ENCODE data around the gene DLG2.

DLG2 gene

GRCh38 chr11:84763931-84764330, 863.2 kb downstream of the DLG2 start:
- no peak for DNase-seq (ENCODE audit: low spot score)

- no peak for DNase-seq (ENCODE audit: low spot score)
Measured at GRCh38 chr11:84757711-84758110, 869.4 kb downstream of the DLG2 start.

DNA sequence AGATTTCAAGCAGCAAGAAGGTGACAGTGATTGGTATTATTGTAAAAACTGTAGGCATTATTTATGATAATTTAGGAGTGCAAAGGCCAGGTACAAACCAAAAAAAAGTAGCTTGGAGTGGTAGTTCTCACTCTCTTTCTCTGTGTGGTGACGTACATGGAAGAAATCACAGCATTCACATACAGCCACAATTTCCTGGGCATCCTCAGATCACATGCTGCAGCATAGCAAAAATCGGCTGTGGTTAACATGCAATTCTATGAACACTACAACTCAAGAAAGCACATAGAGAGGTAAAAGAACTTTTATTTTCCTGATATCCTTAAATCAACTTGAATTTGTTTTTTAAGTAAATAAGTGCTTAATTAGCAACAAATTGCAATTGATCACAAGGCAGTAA, 875.8 kb downstream of the DLG2 start:
- DNase-seq (ENCODE audit: low spot score): no peak

DNA sequence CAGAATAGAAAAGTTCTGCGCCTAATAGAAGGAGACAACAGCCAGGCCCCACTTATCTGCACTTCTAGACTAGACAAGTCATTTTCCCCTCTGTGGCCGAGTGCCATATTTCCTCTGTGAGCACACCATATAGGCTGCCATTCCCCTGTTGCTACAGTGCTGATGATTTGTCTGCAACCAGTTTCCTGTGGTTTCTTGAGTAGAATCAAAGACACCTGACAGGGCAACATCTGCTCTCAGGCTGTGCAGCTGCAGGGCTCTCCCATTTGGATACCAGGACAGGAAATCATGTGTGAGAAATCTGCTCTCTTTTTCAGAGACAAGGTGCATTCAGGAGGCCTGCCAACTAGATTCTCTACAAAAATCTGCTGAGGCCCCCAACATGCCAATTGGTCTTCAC, 879.3 kb downstream of the DLG2 start:
- DNase-seq (ENCODE audit: low spot score): no peak

GRCh38 chr11:84740050-84740449, 887.1 kb downstream of the DLG2 start:
- DNase-seq (ENCODE audit: low spot score): no peak

DNA sequence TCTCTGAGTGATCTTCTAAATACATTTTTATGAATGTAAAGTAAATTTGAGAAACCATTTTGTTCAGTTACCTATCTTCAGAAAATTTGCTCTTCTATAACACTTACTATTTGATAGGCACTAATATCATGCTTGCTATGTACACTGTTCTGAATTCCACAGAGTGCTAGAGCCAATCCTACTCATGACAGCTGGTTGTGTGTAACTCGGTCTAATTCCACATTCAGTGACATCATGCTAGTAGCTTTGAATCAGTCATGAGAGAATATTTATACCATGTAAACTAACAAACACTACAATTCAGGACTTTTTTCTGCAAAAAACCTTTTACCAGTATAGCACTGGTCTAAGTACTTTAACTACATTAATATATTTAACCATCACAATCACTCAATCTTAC, 902.9 kb downstream of the DLG2 start:
- DNase-seq (ENCODE audit: low spot score): no peak

- DNase-seq (ENCODE audit: low spot score): no peak
Measured at GRCh38 chr11:84722583-84723108, 904.5 kb downstream of the DLG2 start.

- no peak for DNase-seq (ENCODE audit: low spot score)
Measured at GRCh38 chr11:84721561-84721961, 905.6 kb downstream of the DLG2 start.

DNA sequence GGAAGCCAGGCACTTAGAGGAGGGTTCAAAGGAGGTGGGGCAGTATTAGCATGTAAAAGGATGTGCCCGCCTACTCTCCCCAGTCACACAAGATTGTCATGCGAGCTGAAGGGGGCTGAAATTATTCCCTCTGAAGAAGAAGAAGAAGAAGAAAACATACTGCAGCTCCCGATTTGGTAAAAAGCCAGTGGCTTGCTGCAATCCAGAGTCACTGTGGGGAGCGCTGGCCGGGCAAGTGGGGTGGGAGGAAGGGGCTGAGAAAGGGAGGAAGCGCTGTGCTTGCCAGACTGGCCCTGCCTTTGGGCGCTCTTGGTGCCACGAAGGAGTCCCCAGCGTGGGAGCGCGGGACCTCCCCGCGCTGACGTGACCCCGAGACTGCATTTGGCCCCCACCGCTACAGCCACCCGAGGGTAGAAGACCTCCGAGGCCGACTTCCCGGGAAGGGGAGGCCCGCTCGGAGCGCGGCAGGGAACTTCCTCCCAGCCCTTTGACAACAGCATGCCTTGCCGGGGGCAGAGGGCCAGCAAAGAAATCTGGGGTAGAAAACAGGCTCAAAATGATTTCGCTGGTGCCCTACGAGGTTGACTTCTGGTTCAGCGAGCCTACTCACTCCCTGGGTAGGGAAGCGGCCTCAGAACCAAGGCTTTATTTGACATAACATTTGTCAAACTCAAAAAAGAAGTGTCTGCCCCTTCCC, 906.3 kb downstream of the DLG2 start:
- peak; percentile 39 for DNase-seq (ENCODE audit: low spot score)

DNA sequence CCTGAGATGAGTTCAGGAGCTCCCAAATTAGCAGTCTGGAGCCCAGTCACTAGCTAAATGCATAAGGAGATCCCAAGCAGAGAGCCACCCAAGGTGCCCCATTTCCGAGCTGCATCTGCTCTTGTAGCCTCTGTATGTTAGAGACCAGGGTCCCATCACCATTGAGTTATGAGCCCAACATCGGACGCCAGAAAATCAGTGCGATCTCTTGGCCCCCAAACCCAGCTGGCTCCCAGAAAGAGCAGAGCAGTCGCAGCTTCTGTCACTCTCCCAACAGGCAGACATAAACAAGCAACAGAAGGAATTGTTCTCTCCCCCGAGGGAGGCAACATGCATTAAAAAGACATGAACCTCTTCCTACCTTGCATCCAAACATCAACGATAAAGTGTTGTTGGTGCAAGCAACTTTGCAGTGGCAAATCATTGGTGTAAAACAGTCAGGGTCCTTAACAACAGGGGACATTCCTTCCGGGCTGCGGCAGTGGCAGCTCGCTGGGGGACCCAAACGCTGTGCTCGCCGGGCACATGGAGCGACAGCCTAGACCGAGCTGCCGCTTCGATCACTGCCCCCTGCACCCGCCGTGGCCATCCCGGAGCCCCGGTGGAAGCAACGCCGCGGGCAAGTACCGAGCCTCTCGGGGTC, 907.1 kb downstream of the DLG2 start:
- DNase-seq (ENCODE audit: low spot score): peak; percentile 29

DNA sequence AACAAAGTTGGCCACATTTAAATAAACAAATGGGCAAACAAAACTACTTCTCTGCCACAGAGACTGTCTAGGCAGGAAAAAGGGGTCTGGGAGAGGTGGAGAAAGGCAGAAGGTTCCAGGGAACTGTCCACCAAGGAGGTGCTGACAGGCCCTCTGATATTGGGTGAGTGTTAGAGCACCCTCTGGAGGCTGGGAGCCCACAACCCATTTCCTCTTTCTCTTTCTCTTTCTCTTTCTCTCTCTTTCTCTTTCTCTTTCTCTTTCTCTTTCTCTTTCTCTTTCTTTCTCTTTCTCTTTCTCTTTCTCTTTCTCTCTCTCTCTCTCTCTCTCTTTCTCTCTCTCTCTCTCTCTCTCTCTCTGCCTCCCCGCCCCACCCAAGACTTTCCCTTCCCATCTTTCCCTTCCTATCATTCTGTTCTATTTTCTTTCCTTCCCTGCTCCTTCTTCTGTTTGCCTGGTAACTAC, 912.8 kb downstream of the DLG2 start:
- DNase-seq (ENCODE audit: low spot score): no peak

DNA sequence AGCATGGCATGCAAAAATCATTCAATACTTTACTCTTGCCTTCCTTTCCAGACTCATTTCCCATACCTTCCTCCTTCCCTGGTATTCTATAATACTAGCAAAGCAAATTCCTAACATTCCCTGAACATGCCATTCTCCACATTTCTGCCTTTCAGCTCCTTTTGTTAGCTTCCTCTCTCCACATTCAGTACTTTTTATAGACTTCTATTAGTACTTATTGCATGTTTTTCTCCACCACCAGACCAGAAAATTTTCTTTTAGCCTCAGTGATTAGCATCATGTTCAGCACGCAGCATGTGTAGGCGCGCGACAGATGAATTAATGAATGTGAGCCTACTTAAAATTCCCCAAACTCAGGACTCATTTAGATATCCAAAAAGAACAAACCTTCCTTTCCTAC, 935.3 kb downstream of the DLG2 start:
- peak; percentile 56 for DNase-seq (ENCODE audit: low spot score)

DNA sequence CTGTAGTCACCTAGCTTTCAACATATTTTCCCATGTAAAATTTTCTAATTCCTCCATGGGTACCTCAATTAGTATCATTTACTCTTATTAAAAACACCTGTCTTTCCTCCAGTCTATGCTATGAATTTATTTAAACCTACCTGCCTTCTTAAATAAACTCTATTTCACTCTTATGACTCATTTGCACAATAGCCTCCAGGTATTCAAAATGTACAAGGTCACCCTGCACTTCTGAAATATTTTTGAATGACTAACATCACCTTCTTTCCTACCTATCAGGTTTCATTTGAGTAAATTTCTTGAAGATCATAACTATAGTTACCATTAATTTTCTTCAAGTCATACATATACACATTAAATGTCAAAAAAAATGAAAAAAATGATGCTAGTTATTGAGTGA, 939.7 kb downstream of the DLG2 start:
- DNase-seq (ENCODE audit: low spot score): no peak

GRCh38 chr11:84686716-84687115, 940.4 kb downstream of the DLG2 start:
- no peak for DNase-seq (ENCODE audit: low spot score)

DNA sequence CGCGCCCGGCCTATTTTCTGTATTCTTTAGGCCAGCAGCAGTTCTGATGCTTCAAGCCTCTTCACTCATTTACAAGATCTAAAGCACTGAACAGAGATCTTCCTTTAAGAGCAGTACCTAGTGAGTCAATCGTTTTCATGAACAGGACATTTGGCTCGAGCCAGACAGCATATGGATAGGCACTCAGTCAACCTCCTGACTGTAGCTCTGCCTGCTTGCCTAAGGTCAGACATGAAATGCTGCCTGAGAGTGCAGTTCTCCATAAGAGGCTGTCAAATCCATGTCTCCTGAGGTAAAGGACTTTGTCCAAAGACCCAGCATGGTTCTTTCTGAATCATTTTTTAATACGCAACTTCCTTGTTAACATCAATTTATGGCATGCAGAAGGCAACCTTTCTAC, 941.2 kb downstream of the DLG2 start:
- no peak for DNase-seq (ENCODE audit: low spot score)

DNA sequence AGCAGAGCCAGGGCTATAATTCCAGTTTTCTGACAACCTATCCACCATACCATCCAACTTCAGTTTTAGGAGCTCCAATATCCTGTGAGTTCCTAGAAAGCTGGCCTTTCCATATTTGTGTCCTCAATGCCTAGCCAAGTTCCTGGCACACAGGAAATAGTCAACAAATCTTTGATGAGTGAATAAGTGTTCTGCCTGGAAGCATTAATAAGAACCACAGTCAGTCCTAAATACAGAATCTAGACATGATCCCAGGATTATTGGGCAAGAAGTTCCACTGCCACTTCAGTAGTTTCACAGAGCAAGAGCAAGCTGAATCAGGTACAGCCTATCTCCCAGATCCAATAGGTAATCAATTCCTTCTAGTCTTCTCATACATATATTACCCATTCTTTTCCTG, 942.0 kb downstream of the DLG2 start:
- DNase-seq (ENCODE audit: low spot score): no peak

- no peak for DNase-seq (ENCODE audit: low spot score)
Measured at GRCh38 chr11:84681456-84681855, 945.7 kb downstream of the DLG2 start.

DNA sequence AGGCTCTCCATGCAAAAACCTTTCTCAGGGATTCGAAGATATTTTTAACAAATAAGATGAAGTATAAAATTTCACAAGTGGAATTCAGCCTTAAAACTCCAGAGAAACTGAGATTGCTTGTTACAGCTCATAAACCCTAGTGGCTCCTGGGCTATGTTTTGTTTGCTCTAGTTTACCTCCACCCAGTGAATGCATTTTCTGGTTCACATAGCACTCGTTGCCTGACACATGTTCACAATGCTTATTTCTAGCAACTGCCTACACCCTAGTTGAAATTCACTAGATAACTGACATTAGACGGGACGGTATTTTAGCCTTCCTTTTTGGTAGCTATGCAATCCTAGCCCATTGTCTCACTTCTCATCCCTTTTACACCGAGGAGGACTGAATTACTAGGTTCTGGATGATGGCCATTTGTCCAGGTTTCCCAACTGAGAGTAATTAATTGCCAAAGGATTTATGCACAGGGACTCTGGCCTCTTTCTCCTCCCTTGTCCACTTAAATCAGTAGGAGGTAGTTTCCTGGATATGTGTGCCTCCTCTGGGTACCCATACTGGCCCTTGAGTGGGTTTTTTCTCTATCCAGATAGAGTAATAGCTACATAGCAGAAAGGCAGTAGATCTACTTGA, 951.6 kb downstream of the DLG2 start:
- DNase-seq (ENCODE audit: low spot score): no peak

- DNase-seq (ENCODE audit: low spot score): no peak
Measured at GRCh38 chr11:84673753-84674152, 953.4 kb downstream of the DLG2 start.

- no peak for DNase-seq (ENCODE audit: low spot score)
Measured at GRCh38 chr11:84671325-84671999, 955.7 kb downstream of the DLG2 start.

GRCh38 chr11:84663731-84664130, 963.4 kb downstream of the DLG2 start:
- no peak for DNase-seq (ENCODE audit: low spot score)

GRCh38 chr11:84660257-84660977, 966.7 kb downstream of the DLG2 start:
- DNase-seq (ENCODE audit: low spot score): no peak
